Glutamatergic neuron (in vitro differentiated cells): ENCODE measurements around the gene SLC66A3. TPM values are rescaled to one million over a fixed set of nuclear protein-coding genes. Genes with fewer than 3 reads are reported as not detected.

ENCODE experiments used
- DNase-seq: peaks from one replicate; pipeline ENCODE4 v3.0.0; 2022
- H3K27ac Mint-ChIP-seq: one replicate; pipeline ENCODE4 v1.8.0; 2020; ENCODE audit warnings: mild to moderate bottlenecking, mixed read lengths, inconsistent platforms; ENCODE audit not compliant: unreplicated experiment
- H3K27me3 Mint-ChIP-seq: one replicate; pipeline ENCODE4 v1.8.0; 2020; ENCODE audit warnings: mild to moderate bottlenecking, moderate library complexity, mixed read lengths, inconsistent platforms; ENCODE audit not compliant: unreplicated experiment
- H3K36me3 Mint-ChIP-seq: one replicate; pipeline ENCODE4 v1.8.0; 2020; ENCODE audit warnings: mild to moderate bottlenecking, mixed read lengths, inconsistent platforms; ENCODE audit not compliant: unreplicated experiment
- H3K4me1 Mint-ChIP-seq: one replicate; pipeline ENCODE4 v1.8.0; 2020; ENCODE audit warnings: mild to moderate bottlenecking, low read depth, mixed read lengths, inconsistent platforms; ENCODE audit not compliant: unreplicated experiment
- H3K4me3 Mint-ChIP-seq: one replicate; pipeline ENCODE4 v1.8.0; 2020; ENCODE audit warnings: mild to moderate bottlenecking, mixed read lengths, inconsistent platforms; ENCODE audit not compliant: unreplicated experiment
- H3K9me3 Mint-ChIP-seq: one replicate; pipeline ENCODE4 v1.8.0; 2020; ENCODE audit warnings: mild to moderate bottlenecking, moderate library complexity, mixed read lengths, inconsistent platforms; ENCODE audit not compliant: unreplicated experiment
- total RNA-seq: library from RNA; stranded (reverse); fragmentation: NEBNext Ultra II Directional; extraction: Animal tissue kit (Norgen Biotek cat#: 25700); gene quantifications from one replicate; pipeline ENCODE4 v1.2.1, GENCODE V29; 2021; ENCODE audit not compliant: unreplicated experiment
- TF ChIP-seq, protein P1 (sequence below): fragments of 200-600 bp; sonication (generic); IDR thresholded peaks from one replicate; pipeline ENCODE4 v1.5.0; 2021; ENCODE audit not compliant: partially characterized antibody, unreplicated experiment

The SLC66A3 gene
- total RNA-seq, 1 donor from 2014 or later, result 10.9 TPM

DNA sequence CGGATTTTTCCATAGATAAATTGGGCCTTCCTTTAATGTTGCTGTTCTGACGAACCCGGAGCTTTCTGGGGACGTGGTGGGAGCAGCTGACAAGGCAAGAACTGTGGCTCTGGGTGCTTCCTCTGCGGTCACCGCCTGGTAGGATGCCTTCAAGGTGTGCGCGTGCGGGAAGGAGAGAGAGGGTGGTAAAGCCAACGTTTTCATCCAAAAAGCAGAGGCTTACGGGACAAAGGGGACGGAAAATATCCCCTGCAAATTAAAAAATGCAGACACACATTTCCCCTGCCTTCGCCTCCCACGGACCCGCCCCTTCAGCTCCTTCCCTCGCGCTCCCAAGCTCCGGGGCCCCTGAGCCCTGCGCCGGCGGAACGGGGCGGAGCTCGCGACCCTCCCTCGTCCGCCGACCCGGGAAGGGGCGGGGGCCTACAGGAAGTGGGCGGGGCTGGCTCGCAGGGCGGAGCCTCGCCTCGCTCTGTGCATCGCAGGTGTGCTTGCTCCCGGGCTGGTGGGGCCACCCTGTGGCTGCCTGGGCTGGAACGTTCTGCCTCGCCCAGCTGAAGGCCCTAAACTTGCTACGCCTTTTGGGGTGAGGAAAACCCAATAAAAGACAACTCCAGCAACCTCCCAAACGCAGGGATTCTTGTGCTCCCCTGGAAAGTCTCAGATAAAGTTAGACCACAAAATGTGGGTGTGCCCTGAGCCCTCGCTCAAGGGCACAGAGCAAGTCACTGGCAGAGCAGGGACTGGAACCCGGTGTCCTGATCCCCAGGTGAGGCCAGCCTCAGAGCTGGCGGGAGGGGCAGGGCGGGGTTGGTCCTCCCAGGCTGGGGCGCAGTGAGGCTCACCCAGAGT lies 25.4 kb upstream of the SLC66A3 start:
- TF ChIP-seq, protein P1, sequence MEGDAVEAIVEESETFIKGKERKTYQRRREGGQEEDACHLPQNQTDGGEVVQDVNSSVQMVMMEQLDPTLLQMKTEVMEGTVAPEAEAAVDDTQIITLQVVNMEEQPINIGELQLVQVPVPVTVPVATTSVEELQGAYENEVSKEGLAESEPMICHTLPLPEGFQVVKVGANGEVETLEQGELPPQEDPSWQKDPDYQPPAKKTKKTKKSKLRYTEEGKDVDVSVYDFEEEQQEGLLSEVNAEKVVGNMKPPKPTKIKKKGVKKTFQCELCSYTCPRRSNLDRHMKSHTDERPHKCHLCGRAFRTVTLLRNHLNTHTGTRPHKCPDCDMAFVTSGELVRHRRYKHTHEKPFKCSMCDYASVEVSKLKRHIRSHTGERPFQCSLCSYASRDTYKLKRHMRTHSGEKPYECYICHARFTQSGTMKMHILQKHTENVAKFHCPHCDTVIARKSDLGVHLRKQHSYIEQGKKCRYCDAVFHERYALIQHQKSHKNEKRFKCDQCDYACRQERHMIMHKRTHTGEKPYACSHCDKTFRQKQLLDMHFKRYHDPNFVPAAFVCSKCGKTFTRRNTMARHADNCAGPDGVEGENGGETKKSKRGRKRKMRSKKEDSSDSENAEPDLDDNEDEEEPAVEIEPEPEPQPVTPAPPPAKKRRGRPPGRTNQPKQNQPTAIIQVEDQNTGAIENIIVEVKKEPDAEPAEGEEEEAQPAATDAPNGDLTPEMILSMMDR, result no peak
- Mint-ChIP-seq H3K9me3 (peaks cover 3% of the 10 kb centered on the region), H3K36me3 (no peaks in the 10 kb centered on the region), H3K27me3 (no peaks in the 10 kb centered on the region), H3K27ac (peak overlapping the region; percentile 38), H3K4me1 (peaks cover 5% of the 10 kb centered on the region), H3K4me3 (peak overlapping the region; percentile 84)
- peak; percentile 86 for DNase-seq

DNA sequence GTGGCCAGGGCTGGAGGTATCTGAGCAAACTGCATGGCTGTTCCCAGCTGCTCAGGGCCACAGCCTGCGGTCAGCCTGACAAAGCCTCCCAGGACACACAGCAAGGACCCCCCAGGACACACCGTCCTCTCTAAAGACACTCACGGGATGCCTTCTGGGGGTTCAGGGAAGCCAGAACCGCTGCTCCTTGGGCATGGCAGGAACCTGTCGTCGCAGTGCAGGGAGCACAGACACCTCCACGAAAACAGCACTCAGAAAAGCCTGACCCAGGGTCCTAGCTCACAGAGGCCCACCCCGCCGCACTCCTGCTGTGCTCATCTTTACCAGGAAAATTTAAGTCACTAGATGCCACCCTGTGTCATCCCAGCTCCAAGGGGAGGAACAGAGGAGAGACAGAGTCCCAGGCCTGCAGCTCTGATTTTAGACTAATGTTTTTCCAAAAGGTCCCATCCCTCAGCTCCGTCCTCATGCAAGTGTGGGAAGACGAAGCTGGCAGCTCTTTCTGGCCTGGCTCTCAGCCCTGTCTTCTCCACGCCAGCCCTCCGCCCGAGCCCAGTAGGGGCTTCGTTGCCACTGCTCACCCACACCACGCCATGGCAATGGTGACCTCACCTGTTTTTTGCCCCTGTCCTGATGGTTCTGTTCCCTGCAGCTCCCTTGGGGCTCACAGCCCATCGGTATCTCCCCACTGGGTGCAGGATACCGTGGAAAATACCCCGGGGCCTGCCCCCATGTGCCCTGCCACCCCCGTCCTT lies 23.9 kb upstream of the SLC66A3 start:
- no peaks in the 10 kb centered on the region for H3K36me3 Mint-ChIP-seq
- H3K9me3 Mint-ChIP-seq, result peaks cover 4% of the 10 kb centered on the region
- DNase-seq, result no peak
- TF ChIP-seq, protein P1, result no peak
- no peaks in the 10 kb centered on the region for H3K27me3 Mint-ChIP-seq
- H3K4me3 Mint-ChIP-seq, result no peak overlapping the region
- no peak overlapping the region for H3K27ac Mint-ChIP-seq
- H3K4me1 Mint-ChIP-seq, result peaks cover 5% of the 10 kb centered on the region

DNA sequence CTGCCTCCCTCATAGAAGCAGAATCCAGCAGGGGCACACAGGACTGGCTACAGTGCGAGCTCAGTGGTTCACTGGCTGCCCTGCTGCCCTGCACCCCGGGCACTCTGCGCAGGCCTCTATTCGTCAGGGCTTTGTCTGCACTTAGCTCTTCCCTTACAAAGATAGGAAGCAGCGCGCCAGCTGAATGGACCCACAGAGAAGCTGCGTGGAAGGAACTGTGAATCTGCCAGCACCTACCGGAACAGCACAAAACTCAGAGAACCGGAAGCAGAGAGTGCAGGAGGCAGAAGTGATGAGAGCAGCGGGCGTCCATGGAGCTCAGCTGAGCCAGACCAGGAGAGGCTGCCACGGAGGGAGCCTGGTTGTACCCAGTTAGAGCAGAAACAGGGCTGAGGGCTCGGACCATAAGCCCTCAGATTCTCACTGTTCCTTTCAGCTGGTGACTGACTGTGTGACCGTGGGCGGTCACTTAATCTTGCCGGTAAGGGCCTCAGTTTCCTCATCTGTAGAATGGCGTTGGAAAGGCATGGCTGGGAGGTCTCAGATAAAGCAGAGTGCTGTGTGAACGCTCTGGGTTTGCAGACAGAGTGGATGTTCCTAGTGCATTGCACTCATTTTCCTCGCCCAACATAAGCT lies 23.1 kb upstream of the SLC66A3 start:
- H3K27me3 Mint-ChIP-seq, result peaks cover 2% of the 10 kb centered on the region
- no peak for DNase-seq
- H3K9me3 Mint-ChIP-seq, result peaks cover 5% of the 10 kb centered on the region
- TF ChIP-seq, protein P1, result no peak
- no peaks in the 10 kb centered on the region for H3K36me3 Mint-ChIP-seq
- no peak overlapping the region for H3K27ac Mint-ChIP-seq
- H3K4me3 Mint-ChIP-seq, result peak overlapping the region; percentile 90
- peaks cover 5% of the 10 kb centered on the region for H3K4me1 Mint-ChIP-seq

DNA sequence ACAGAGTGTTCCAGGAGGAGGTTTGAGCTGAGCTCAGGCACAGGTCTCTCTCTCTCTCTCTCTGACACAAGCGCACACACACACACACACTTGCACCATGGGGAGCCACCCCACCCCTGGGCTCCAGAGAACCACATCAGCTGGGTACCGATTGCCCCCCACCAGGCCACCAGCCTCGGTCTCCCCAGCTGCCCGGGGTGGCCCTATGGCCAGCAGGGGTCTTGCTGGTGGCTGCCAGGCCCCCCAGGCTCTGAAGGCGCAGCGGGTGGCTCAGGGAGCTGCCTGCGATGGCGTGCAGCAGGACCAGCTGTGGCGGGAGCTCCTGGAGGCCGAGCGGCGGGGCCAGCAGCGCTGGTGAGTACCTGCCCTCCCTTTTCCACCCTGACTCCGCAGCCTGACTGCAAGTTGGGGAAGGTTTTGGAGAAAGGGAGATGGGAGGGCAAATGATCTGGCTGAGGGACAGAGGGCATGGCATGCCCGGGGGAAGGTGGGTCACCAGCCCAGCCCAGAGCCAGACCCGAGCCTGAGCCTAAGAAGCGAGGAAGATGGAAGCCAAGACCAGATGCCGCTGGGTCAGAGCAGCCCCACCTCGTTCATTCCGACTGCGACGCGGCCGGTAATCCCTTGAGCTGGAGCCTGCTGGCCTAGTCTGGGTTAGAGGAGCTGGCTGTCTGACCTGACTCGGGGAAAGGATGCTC lies 21.9 kb upstream of the SLC66A3 start:
- no peak overlapping the region for H3K27ac Mint-ChIP-seq
- DNase-seq, result no peak
- peaks cover 2% of the 10 kb centered on the region for H3K27me3 Mint-ChIP-seq

More for the DNA sequence above, 21.9 kb upstream of the SLC66A3 start:
- TF ChIP-seq, protein P1, result no peak
- Mint-ChIP-seq H3K36me3 (no peaks in the 10 kb centered on the region), H3K4me1 (peaks cover 5% of the 10 kb centered on the region), H3K4me3 (peak overlapping the region; percentile 90), H3K9me3 (peaks cover 4% of the 10 kb centered on the region)
